H9 (cell line): ENCODE data around the gene SERPINE3. TPM values are rescaled to one million over a fixed set of nuclear protein-coding genes. Genes with fewer than 3 reads are reported as not detected.

Experiments used
- DNase-seq: peaks from one replicate; pipeline ENCODE4 v3.0.0-alpha.2; 2017
- H2AFZ ChIP-seq: one replicate; pipeline ENCODE4 v1.6.1; 2013; ENCODE audit warnings: mild to moderate bottlenecking, low read length, control low read depth, moderate library complexity
- H2AK5ac ChIP-seq: 2 replicates; pipeline ENCODE4 v1.6.1; 2013; ENCODE audit warnings: low read length, control low read depth, mixed read lengths; ENCODE audit not compliant: insufficient read length
- H2BK120ac ChIP-seq: one replicate; pipeline ENCODE4 v1.6.1; 2013; ENCODE audit warnings: low read depth, mild to moderate bottlenecking, low read length, control low read depth, inconsistent platforms; ENCODE audit not compliant: poor library complexity, severe bottlenecking
- H2BK12ac ChIP-seq: 2 replicates; pipeline ENCODE4 v1.6.1; 2013; ENCODE audit warnings: low read length, control low read depth, mixed read lengths, low read depth; ENCODE audit not compliant: insufficient read length
- H2BK15ac ChIP-seq: 2 replicates; pipeline ENCODE4 v1.6.1; 2013; ENCODE audit warnings: low read depth, low read length, control low read depth
- H2BK20ac ChIP-seq: one replicate; pipeline ENCODE4 v1.6.1; 2013; ENCODE audit warnings: low read depth, mild to moderate bottlenecking, low read length, control low read depth, inconsistent platforms; ENCODE audit not compliant: poor library complexity, severe bottlenecking
- H2BK5ac ChIP-seq: 2 replicates; pipeline ENCODE4 v1.6.1; 2013; ENCODE audit warnings: low read length, control low read depth, mixed read lengths; ENCODE audit not compliant: insufficient read length
- H3K14ac ChIP-seq: 2 replicates; pipeline ENCODE4 v1.6.1; 2013; ENCODE audit warnings: low read length, control low read depth; ENCODE audit not compliant: insufficient read depth
- H3K18ac ChIP-seq: 2 replicates; pipeline ENCODE4 v1.6.1; 2013; ENCODE audit warnings: low read depth, mild to moderate bottlenecking, mixed read lengths, low read length, control low read depth; ENCODE audit not compliant: insufficient read length
- H3K23ac ChIP-seq: 2 replicates; pipeline ENCODE4 v1.6.1; 2013; ENCODE audit warnings: low read length, control low read depth, mixed read lengths, low read depth; ENCODE audit not compliant: insufficient read length
- H3K23me2 ChIP-seq: 2 replicates; pipeline ENCODE4 v1.6.1; 2013; ENCODE audit warnings: low read depth, mild to moderate bottlenecking, mixed read lengths, low read length, control low read depth; ENCODE audit not compliant: insufficient read length, poor library complexity, severe bottlenecking
- H3K27ac ChIP-seq: 2 replicates; pipeline ENCODE4 v1.5.1; 2013; ENCODE audit warnings: low read length, control low read depth, mixed read lengths, low read depth; ENCODE audit not compliant: insufficient read length
- H3K27me3 ChIP-seq: 2 replicates; pipeline ENCODE4 v1.6.1; 2013; ENCODE audit warnings: low read length, control low read depth, inconsistent platforms; ENCODE audit not compliant: insufficient read depth
- H3K4ac ChIP-seq: 2 replicates; pipeline ENCODE4 v1.6.1; 2013; ENCODE audit warnings: low read depth, mild to moderate bottlenecking, control low read depth, inconsistent platforms, low read length, moderate library complexity
- H3K4me1 ChIP-seq: 2 replicates; pipeline ENCODE4 v1.6.1; 2013; ENCODE audit warnings: low read length, control low read depth, inconsistent platforms; ENCODE audit not compliant: insufficient read depth
- H3K4me2 ChIP-seq: 2 replicates; pipeline ENCODE4 v1.6.1; 2013; ENCODE audit warnings: low read length, control low read depth, mixed read lengths; ENCODE audit not compliant: insufficient read length, insufficient read depth
- H3K56ac ChIP-seq: 2 replicates; pipeline ENCODE4 v1.6.1; 2013; ENCODE audit warnings: low read depth, mild to moderate bottlenecking, mixed read lengths, low read length, control low read depth; ENCODE audit not compliant: insufficient read length
- H3K79me1 ChIP-seq: 2 replicates; pipeline ENCODE4 v1.6.1; 2013; ENCODE audit warnings: low read depth, mild to moderate bottlenecking, moderate library complexity, low read length, control low read depth, inconsistent platforms; ENCODE audit not compliant: insufficient read depth, poor library complexity, severe bottlenecking
- H3K79me2 ChIP-seq: 2 replicates; pipeline ENCODE4 v1.6.1; 2013; ENCODE audit warnings: low read length, control low read depth, inconsistent platforms; ENCODE audit not compliant: insufficient read depth
- H3K9ac ChIP-seq: 2 replicates; pipeline ENCODE4 v1.6.1; 2013; ENCODE audit warnings: low read length, control low read depth, mixed read lengths; ENCODE audit not compliant: insufficient read length; ENCODE audit errors: extremely low read depth
- H3K9me3 ChIP-seq: one replicate; pipeline ENCODE4 v1.6.1; 2013; ENCODE audit warnings: low read depth, low read length, inconsistent platforms; ENCODE audit not compliant: control insufficient read depth
- H3T11ph ChIP-seq: one replicate; pipeline ENCODE4 v1.6.1; 2013; ENCODE audit warnings: mild to moderate bottlenecking, low read length, control low read depth, inconsistent platforms
- H4K20me1 ChIP-seq: one replicate; pipeline ENCODE4 v1.6.1; 2013; ENCODE audit not compliant: control insufficient read depth, insufficient read length, insufficient read depth
- H4K5ac ChIP-seq: 2 replicates; pipeline ENCODE4 v1.6.1; 2013; ENCODE audit warnings: low read depth, mild to moderate bottlenecking, mixed read lengths, low read length, control low read depth; ENCODE audit not compliant: insufficient read length
- H4K8ac ChIP-seq: replicated peaks from 2 replicates; pipeline ENCODE4 v1.6.1; 2013; ENCODE audit warnings: low read length, control low read depth, mixed read lengths, low read depth; ENCODE audit not compliant: insufficient read length
- H4K91ac ChIP-seq: 2 replicates; pipeline ENCODE4 v1.6.1; 2013; ENCODE audit warnings: low read depth, mild to moderate bottlenecking, moderate library complexity, mixed read lengths, low read length, control low read depth; ENCODE audit not compliant: insufficient read length
- H3K27ac Mint-ChIP-seq, 3 experiments: 2 replicates in 2 of 3; 3 replicates in 1 of 3; pipeline ENCODE4 v1.8.0; 2020 to 2021; ENCODE audit warnings: mixed read lengths in 3 of 3, mild to moderate bottlenecking in 1 of 3, moderate library complexity in 1 of 3
- H3K27me3 Mint-ChIP-seq: 2 replicates; pipeline ENCODE4 v1.8.0; 2021; ENCODE audit warnings: low read depth, mild to moderate bottlenecking, moderate library complexity, mixed read lengths
- H3K36me3 Mint-ChIP-seq, 3 experiments: 2 replicates in 2 of 3; 3 replicates in 1 of 3; pipeline ENCODE4 v1.8.0; 2020 to 2021; ENCODE audit warnings: low read depth in 3 of 3, mixed read lengths in 3 of 3; ENCODE audit not compliant: insufficient read depth in 1 of 3
- H3K4me1 Mint-ChIP-seq, 2 experiments: 2 replicates each; pipeline ENCODE4 v1.8.0; 2020; ENCODE audit warnings: mixed read lengths in 2 of 2
- H3K4me3 Mint-ChIP-seq, 2 experiments: 2 replicates in 1 of 2; 3 replicates in 1 of 2; pipeline ENCODE4 v1.8.0; 2020 to 2021; ENCODE audit warnings: mild to moderate bottlenecking in 2 of 2, mixed read lengths in 2 of 2, moderate library complexity in 1 of 2
- H3K9me3 Mint-ChIP-seq, 2 experiments: 2 replicates in 1 of 2; 3 replicates in 1 of 2; pipeline ENCODE4 v1.8.0; 2020; ENCODE audit warnings: mild to moderate bottlenecking in 2 of 2, mixed read lengths in 2 of 2, moderate library complexity in 1 of 2
- WGBS: extraction: QIAGEN DNeasy Blood & Tissue Kit; methylation state at CpG from one replicate; pipeline ENCODE4 v1.1.7; 2013; ENCODE audit warnings: missing lambda C conversion rate, low lambda C conversion rate, mixed read lengths; ENCODE audit not compliant: insufficient read length; ENCODE audit errors: extremely low coverage; 5-methylcytosine and 5-hydroxymethylcytosine counted together
- total RNA-seq: library from RNA; stranded (reverse); gene quantifications from 2 replicates; pipeline ENCODE4 v1.2.1, GENCODE V29; 2021
- TF ChIP-seq, protein P1 (sequence below): fragments of 200-600 bp; sonication (generic); conservative IDR thresholded peaks from 3 replicates; pipeline ENCODE4 v1.8.0; 2021; ENCODE audit warnings: antibody characterized with exemption, mild to moderate bottlenecking

SERPINE3 gene
- total RNA-seq, 1 experiment from 2014 or later, result not detected

DNA sequence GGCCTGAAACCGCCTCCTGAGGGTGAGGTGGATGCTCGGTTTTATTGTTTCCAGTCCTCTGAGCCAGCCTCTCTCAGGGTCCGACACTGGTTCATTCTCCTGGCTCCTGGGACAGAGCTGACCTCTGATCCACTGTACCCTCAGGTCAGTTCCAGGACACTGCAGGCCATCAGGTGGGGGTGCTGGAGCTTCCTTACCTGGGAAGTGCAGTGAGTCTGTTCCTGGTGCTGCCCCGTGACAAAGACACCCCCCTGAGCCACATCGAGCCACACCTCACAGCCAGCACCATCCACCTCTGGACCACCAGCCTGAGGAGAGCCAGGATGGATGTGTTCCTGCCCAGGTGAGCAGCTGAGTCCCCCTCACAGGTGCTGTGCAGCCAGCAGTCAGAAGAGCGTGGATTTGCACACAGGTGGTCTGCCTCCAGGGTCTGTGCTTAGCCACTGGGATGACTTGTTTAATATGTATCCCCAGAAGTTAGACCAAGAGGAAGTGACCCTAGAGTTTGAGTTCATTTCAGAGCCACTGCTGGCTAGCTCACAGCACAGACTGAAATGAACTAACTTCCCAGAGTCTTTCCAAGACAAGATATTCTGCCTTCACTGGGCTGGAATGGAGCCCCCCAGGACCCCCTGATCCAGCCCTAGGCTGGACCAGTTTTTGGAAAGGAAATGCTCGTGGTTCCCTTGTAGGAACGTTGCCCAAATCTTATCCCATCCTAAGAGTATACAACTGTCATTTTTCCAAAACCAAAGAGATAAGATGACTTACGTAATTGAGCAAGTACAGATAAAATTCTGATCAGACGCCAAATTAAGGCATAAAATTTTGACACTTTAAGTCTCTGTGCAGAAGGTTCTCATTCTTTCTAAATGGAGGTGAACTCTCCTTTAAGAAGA, 8.8 kb downstream of the SERPINE3 start:
- no peak overlapping the region for H3K4me2 ChIP-seq
- Mint-ChIP-seq H3K9me3 (peaks cover 0 to 3% of the 10 kb centered on the region in 2 experiments; a peak in 1 of 5 replicates), H3K27ac (peak overlapping the region in 1 of 3 experiments; percentile 22; a peak in 2 of 7 replicates), H3K27me3 (0 out of 2 replicates have a peak, but pooled peaks cover 2% of the 10 kb centered on the region), H3K4me1 (peaks cover 29 to 41% of the 10 kb centered on the region in 2 experiments), H3K4me3 (no peak overlapping the region), H3K36me3 (peaks cover 0 to 7% (median 0%) of the 10 kb centered on the region in 3 experiments; a peak in 2 of 7 replicates)
- H2BK12ac ChIP-seq, result no peak overlapping the region
- no peaks in the 10 kb centered on the region for H4K20me1 ChIP-seq
- H3K14ac ChIP-seq, result no peak overlapping the region; the same call in 1 of the 2 replicates
- no peak overlapping the region for H4K91ac ChIP-seq
- no peak overlapping the region for H4K5ac ChIP-seq
- H3K27me3 ChIP-seq, result no peaks in the 10 kb centered on the region
- DNase-seq, result no peak
- no peak overlapping the region for H2BK5ac ChIP-seq
- H2AFZ ChIP-seq, result no peak overlapping the region
- H3K56ac ChIP-seq, result no peak overlapping the region
- TF ChIP-seq, protein P1, sequence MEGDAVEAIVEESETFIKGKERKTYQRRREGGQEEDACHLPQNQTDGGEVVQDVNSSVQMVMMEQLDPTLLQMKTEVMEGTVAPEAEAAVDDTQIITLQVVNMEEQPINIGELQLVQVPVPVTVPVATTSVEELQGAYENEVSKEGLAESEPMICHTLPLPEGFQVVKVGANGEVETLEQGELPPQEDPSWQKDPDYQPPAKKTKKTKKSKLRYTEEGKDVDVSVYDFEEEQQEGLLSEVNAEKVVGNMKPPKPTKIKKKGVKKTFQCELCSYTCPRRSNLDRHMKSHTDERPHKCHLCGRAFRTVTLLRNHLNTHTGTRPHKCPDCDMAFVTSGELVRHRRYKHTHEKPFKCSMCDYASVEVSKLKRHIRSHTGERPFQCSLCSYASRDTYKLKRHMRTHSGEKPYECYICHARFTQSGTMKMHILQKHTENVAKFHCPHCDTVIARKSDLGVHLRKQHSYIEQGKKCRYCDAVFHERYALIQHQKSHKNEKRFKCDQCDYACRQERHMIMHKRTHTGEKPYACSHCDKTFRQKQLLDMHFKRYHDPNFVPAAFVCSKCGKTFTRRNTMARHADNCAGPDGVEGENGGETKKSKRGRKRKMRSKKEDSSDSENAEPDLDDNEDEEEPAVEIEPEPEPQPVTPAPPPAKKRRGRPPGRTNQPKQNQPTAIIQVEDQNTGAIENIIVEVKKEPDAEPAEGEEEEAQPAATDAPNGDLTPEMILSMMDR, result no peak
- H3T11ph ChIP-seq, result no peak overlapping the region
- H2BK15ac ChIP-seq, result no peak overlapping the region
- H2BK20ac ChIP-seq, result no peak overlapping the region
- WGBS, result no CpG with 5 or more reads among the region's 10 CpGs
- H3K4ac ChIP-seq, result no peak overlapping the region
- no peak overlapping the region for H4K8ac ChIP-seq
- H3K79me2 ChIP-seq, result no peaks in the 10 kb centered on the region
- H3K9ac ChIP-seq, result no peak overlapping the region
- no peaks in the 10 kb centered on the region for H3K23me2 ChIP-seq
- H3K18ac ChIP-seq, result no peak overlapping the region
- no peak overlapping the region for H2AK5ac ChIP-seq
- no peaks in the 10 kb centered on the region for H3K79me1 ChIP-seq
- H3K4me1 ChIP-seq, result peaks cover 1% of the 10 kb centered on the region; the same call in 1 of the 2 replicates
- H2BK120ac ChIP-seq, result no peak overlapping the region
- no peak overlapping the region for H3K23ac ChIP-seq
- no peak overlapping the region for H3K27ac ChIP-seq
- no peaks in the 10 kb centered on the region for H3K9me3 ChIP-seq
